Fibroblast of pulmonary artery (primary cell): ENCODE results near the gene OBP2B.
"Not testable (repeated sequence)": the region's sequence is repeated elsewhere in the genome, so short reads cannot be mapped to it uniquely, and the experiment has no call there.

Experiments
- DNase-seq: peaks from one replicate; pipeline ENCODE4 v3.0.0-alpha.2; 2010; ENCODE audit warnings: low read depth
- H3K4me3 ChIP-seq: replicated peaks from 2 replicates; pipeline ENCODE4 v1.5.1; 2011; ENCODE audit warnings: low read depth, mild to moderate bottlenecking, control low read depth, low read length, moderate library complexity
- CTCF ChIP-seq: IDR thresholded peaks from 2 replicates; pipeline ENCODE4 v1.5.1; 2011; ENCODE audit warnings: mild to moderate bottlenecking, control low read depth, low read length, inconsistent platforms; ENCODE audit errors: missing control alignments

The OBP2B gene

GRCh38 chr9:133230093-133230492 is 21.0 kb upstream of the OBP2B start:
- no peak for TF ChIP-seq CTCF
- H3K4me3 ChIP-seq, result no peak overlapping the region
- DNase-seq, result no peak

- not testable (repeated sequence) for DNase-seq, H3K4me3 ChIP-seq
These were observed 19.6 kb upstream of the OBP2B start for GRCh38 chr9:133228474-133229193.

- not testable (repeated sequence) for DNase-seq, H3K4me3 ChIP-seq
These were observed 18.9 kb upstream of the OBP2B start for GRCh38 chr9:133227996-133228395.

- no peak for TF ChIP-seq CTCF
- DNase-seq, result no peak
- H3K4me3 ChIP-seq, result no peak overlapping the region
These were observed 18.3 kb upstream of the OBP2B start for GRCh38 chr9:133227242-133227860.

GRCh38 chr9:133226219-133227171 is 17.4 kb upstream of the OBP2B start:
- DNase-seq, result no peak
- no peak for TF ChIP-seq CTCF
- H3K4me3 ChIP-seq, result no peak overlapping the region

- H3K4me3 ChIP-seq, result no peak overlapping the region
- DNase-seq, result no peak
- TF ChIP-seq CTCF, result no peak
These were observed 16.3 kb upstream of the OBP2B start for GRCh38 chr9:133225171-133226011.

GRCh38 chr9:133224762-133225161 is 15.7 kb upstream of the OBP2B start:
- TF ChIP-seq CTCF, result no peak
- DNase-seq, result no peak

GRCh38 chr9:133223159-133223756 is 14.2 kb upstream of the OBP2B start:
- not testable (repeated sequence) for DNase-seq, H3K4me3 ChIP-seq

More at GRCh38 chr9:133224762-133225161, 15.7 kb upstream of the OBP2B start:
- no peak overlapping the region for H3K4me3 ChIP-seq

- not testable (repeated sequence) for DNase-seq
These were observed 12.9 kb upstream of the OBP2B start for GRCh38 chr9:133221994-133222393.

More at GRCh38 chr9:133221994-133222393, 12.9 kb upstream of the OBP2B start:
- not testable (repeated sequence) for H3K4me3 ChIP-seq
